HepG2 (cell line): ENCODE measurements around the gene POU2F2.

Experiments
- ATF3 ChIP-seq: sonication (generic); formaldehyde crosslinking; IDR thresholded peaks from 2 replicates; pipeline ENCODE4 v1.4.0; 2020; ENCODE audit warnings: missing genetic modification reagents
- GATAD2A ChIP-seq: IDR thresholded peaks from 2 replicates; pipeline ENCODE4 v1.6.1; 2016
- PPARG ChIP-seq: conservative IDR thresholded peaks from 2 replicates; pipeline ENCODE4 v1.6.1; 2016; ENCODE audit warnings: missing biosample characterization, missing genetic modification reagents
- TAF1 ChIP-seq: sonication (generic); formaldehyde crosslinking; IDR thresholded peaks from 2 replicates; pipeline ENCODE4 v1.4.0; 2020; ENCODE audit warnings: missing genetic modification reagents
- ZFX ChIP-seq: sonication (generic); formaldehyde crosslinking; IDR thresholded peaks from 2 replicates; pipeline ENCODE4 v1.4.0; 2020; ENCODE audit warnings: mild to moderate bottlenecking, low read depth, missing genetic modification reagents, moderate library complexity

GRCh38 chr19:42079886-42080763 is 52.1 kb downstream of the POU2F2 start:
- TF ChIP-seq PPARG (CRISPR knock-in tag), result no peak
- TF ChIP-seq ZFX (CRISPR knock-in tag), result no peak
- TF ChIP-seq GATAD2A, result no peak
- no peak for TF ChIP-seq ATF3 (CRISPR knock-in tag)
- TF ChIP-seq TAF1 (CRISPR knock-in tag), result no peak
